Large intestine (tissue), 3 donors: Measurements from ENCODE around the gene ACP1. TPM values are rescaled to one million over a fixed set of nuclear protein-coding genes. Genes with fewer than 3 reads are reported as not detected.

Experiments
- DNase-seq, 2 donors: peaks; one replicate each; pipeline versions ENCODE4 v3.0.0 to v3.0.0-alpha.2; 2013
- H3K27ac ChIP-seq: one replicate; pipeline ENCODE4 v1.5.1; 2013; ENCODE audit warnings: low read length
- H3K27me3 ChIP-seq: 2 replicates; pipeline ENCODE4 v1.6.1; 2013; ENCODE audit warnings: low read length; ENCODE audit not compliant: control insufficient read depth, insufficient read depth
- H3K36me3 ChIP-seq: 2 replicates; pipeline ENCODE4 v1.6.1; 2013; ENCODE audit warnings: low read length; ENCODE audit not compliant: control insufficient read depth, insufficient read depth
- H3K4me1 ChIP-seq: one replicate; pipeline ENCODE4 v1.6.1; 2013; ENCODE audit warnings: low read length; ENCODE audit not compliant: control insufficient read depth, insufficient read depth
- H3K4me3 ChIP-seq: one replicate; pipeline ENCODE4 v1.5.1; 2013; ENCODE audit warnings: low read length
- H3K9me3 ChIP-seq: one replicate; pipeline ENCODE4 v1.6.1; 2013; ENCODE audit warnings: mild to moderate bottlenecking, low read depth, low read length, moderate library complexity; ENCODE audit not compliant: control insufficient read depth
- WGBS: methylation state at CpG from one replicate; pipeline ENCODE4 v1.1.5; 2013; ENCODE audit warnings: low lambda C conversion rate; ENCODE audit not compliant: insufficient coverage; 5-methylcytosine and 5-hydroxymethylcytosine counted together
- polyA plus RNA-seq: library from polyadenylated mRNA; unstranded; fragments of 120-200 nt; gene quantifications from one replicate; pipeline ENCODE4 v1.2.1, GENCODE V29; 2013

ACP1 gene
- polyA plus RNA-seq, 1 donor, result 163 TPM

GRCh38 chr2:262117-262516, 2.6 kb upstream of the ACP1 start:
- no CpG with 5 or more reads among the region's 3 CpGs for WGBS
- Histone ChIP-seq H3K4me3 (no peak overlapping the region), H3K27ac (no peak overlapping the region), H3K9me3 (no peaks in the 10 kb centered on the region), H3K4me1 (peaks cover 21% of the 10 kb centered on the region), H3K27me3 (no peaks in the 10 kb centered on the region), H3K36me3 (no peaks in the 10 kb centered on the region)
- no peak for DNase-seq

- no peaks in the 10 kb centered on the region for H3K36me3 ChIP-seq
- no peaks in the 10 kb centered on the region for H3K27me3 ChIP-seq
- no peaks in the 10 kb centered on the region for H3K9me3 ChIP-seq
- no CpG with 5 or more reads among the region's 42 CpGs for WGBS
- peaks cover 21% of the 10 kb centered on the region for H3K4me1 ChIP-seq
- peak overlapping the region; percentile 96 for H3K27ac ChIP-seq
- DNase-seq, result peak in 1 of 2 donors; percentile 63
- peak overlapping the region; percentile 85 for H3K4me3 ChIP-seq
Observed at GRCh38 chr2:263022-263738, 1.6 kb upstream of the ACP1 start.

- no peaks in the 10 kb centered on the region for H3K9me3 ChIP-seq
- H3K36me3 ChIP-seq, result no peaks in the 10 kb centered on the region
- whole genome bisulfite sequencing, result no CpG with 5 or more reads among the region's 77 CpGs
- peak within 1 kb of the TSS; percentile 96 for H3K27ac ChIP-seq
- peaks cover 21% of the 10 kb centered on the region for H3K4me1 ChIP-seq
- peak; percentile 82 to 93 for DNase-seq
- H3K4me3 ChIP-seq, result peak within 1 kb of the TSS; percentile 85
- no peaks in the 10 kb centered on the region for H3K27me3 ChIP-seq
Observed at GRCh38 chr2:263774-264492, 814 bp upstream of the ACP1 start, which contains the start of gene SH3YL1. Gene SH3YL1, minus strand, starts transcription at chr2:264032. Its CDS starts 48 bp downstream, at chr2:263984.

GRCh38 chr2:268323-268722, 3.6 kb downstream of the ACP1 start:
- Histone ChIP-seq H3K4me1 (peaks cover 5% of the 10 kb centered on the region), H3K9me3 (no peaks in the 10 kb centered on the region), H3K27ac (no peak overlapping the region), H3K36me3 (peaks cover 13% of the 10 kb centered on the region), H3K4me3 (no peak overlapping the region), H3K27me3 (no peaks in the 10 kb centered on the region)
- no peak for DNase-seq

- Histone ChIP-seq H3K36me3 (peaks cover 19% of the 10 kb centered on the region), H3K4me1 (peaks cover 5% of the 10 kb centered on the region), H3K27ac (no peak overlapping the region), H3K4me3 (no peak overlapping the region), H3K27me3 (no peaks in the 10 kb centered on the region), H3K9me3 (no peaks in the 10 kb centered on the region)
- DNase-seq, result no peak
- WGBS, result 80% methylated on average over 1 of the region's 4 CpGs
Observed at GRCh38 chr2:269356-270030, 4.7 kb downstream of the ACP1 start.

- Histone ChIP-seq H3K4me3 (no peak overlapping the region), H3K27ac (no peak overlapping the region)
- WGBS, result no CpG with 5 or more reads among the region's 4 CpGs
Observed at GRCh38 chr2:270861-271260, 6.1 kb downstream of the ACP1 start.

GRCh38 chr2:271917-272316, 7.2 kb downstream of the ACP1 start:
- peaks cover 27% of the 10 kb centered on the region for H3K36me3 ChIP-seq
- no peaks in the 10 kb centered on the region for H3K4me1 ChIP-seq
- no peaks in the 10 kb centered on the region for H3K27me3 ChIP-seq
- no peak overlapping the region for H3K4me3 ChIP-seq
- H3K9me3 ChIP-seq, result no peaks in the 10 kb centered on the region
- no peak overlapping the region for H3K27ac ChIP-seq
- WGBS, result no CpG with 5 or more reads among the region's 12 CpGs
- no peak for DNase-seq

More at GRCh38 chr2:270861-271260, 6.1 kb downstream of the ACP1 start:
- Histone ChIP-seq H3K36me3 (peaks cover 21% of the 10 kb centered on the region), H3K27me3 (no peaks in the 10 kb centered on the region), H3K9me3 (no peaks in the 10 kb centered on the region), H3K4me1 (peaks cover 5% of the 10 kb centered on the region)
- DNase-seq, result no peak

GRCh38 chr2:273333-273732, 8.6 kb downstream of the ACP1 start:
- no peaks in the 10 kb centered on the region for H3K9me3 ChIP-seq
- H3K4me3 ChIP-seq, result no peak overlapping the region
- H3K4me1 ChIP-seq, result no peaks in the 10 kb centered on the region
- WGBS, result no CpG with 5 or more reads among the region's 6 CpGs
- no peaks in the 10 kb centered on the region for H3K27me3 ChIP-seq
- no peak for DNase-seq
- no peak overlapping the region for H3K27ac ChIP-seq
- peaks cover 38% of the 10 kb centered on the region for H3K36me3 ChIP-seq

GRCh38 chr2:274503-274902, 9.8 kb downstream of the ACP1 start:
- H3K36me3 ChIP-seq, result peaks cover 40% of the 10 kb centered on the region
- H3K9me3 ChIP-seq, result no peaks in the 10 kb centered on the region
- WGBS, result no CpG with 5 or more reads among the region's 3 CpGs
- no peaks in the 10 kb centered on the region for H3K27me3 ChIP-seq
- no peaks in the 10 kb centered on the region for H3K4me1 ChIP-seq
- DNase-seq, result no peak
- H3K4me3 ChIP-seq, result no peak overlapping the region
- H3K27ac ChIP-seq, result no peak overlapping the region

GRCh38 chr2:275466-275865, 10.7 kb downstream of the ACP1 start:
- Histone ChIP-seq H3K27me3 (no peaks in the 10 kb centered on the region), H3K4me1 (no peaks in the 10 kb centered on the region), H3K36me3 (peaks cover 48% of the 10 kb centered on the region), H3K27ac (no peak overlapping the region), H3K4me3 (no peak overlapping the region), H3K9me3 (no peaks in the 10 kb centered on the region)
- DNase-seq, result no peak
- WGBS, result no CpG with 5 or more reads among the region's 6 CpGs
